ENCODE results near the gene RRP1B.

DNA sequence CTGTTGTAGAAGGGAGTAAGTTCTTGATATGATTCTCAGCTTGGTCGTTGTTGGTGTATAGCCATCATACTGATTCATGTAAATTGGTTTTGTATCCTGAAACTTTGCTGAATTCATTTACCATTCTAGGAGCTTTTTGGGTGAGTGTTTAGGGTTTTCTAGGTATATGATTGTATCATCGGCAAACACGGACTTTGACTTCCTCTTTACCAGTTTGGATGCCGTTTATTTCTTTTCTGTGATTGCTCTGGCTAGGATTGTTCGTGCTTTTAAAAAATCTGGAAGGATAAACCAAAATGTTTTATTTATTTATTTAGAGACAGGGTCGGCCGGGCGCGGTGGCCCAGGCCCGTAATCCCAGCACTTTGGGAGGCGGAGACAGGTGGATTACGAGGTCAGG, 20.6 kb downstream of the RRP1B start:
- no peak for TF ChIP-seq CTCF (IDR thresholded peaks at IDR 0.05)
- no peak for TF ChIP-seq POLR2AphosphoS5 (IDR thresholded peaks at IDR 0.05; ENCODE audit: low read depth, low read length)
- TF ChIP-seq, protein P1, sequence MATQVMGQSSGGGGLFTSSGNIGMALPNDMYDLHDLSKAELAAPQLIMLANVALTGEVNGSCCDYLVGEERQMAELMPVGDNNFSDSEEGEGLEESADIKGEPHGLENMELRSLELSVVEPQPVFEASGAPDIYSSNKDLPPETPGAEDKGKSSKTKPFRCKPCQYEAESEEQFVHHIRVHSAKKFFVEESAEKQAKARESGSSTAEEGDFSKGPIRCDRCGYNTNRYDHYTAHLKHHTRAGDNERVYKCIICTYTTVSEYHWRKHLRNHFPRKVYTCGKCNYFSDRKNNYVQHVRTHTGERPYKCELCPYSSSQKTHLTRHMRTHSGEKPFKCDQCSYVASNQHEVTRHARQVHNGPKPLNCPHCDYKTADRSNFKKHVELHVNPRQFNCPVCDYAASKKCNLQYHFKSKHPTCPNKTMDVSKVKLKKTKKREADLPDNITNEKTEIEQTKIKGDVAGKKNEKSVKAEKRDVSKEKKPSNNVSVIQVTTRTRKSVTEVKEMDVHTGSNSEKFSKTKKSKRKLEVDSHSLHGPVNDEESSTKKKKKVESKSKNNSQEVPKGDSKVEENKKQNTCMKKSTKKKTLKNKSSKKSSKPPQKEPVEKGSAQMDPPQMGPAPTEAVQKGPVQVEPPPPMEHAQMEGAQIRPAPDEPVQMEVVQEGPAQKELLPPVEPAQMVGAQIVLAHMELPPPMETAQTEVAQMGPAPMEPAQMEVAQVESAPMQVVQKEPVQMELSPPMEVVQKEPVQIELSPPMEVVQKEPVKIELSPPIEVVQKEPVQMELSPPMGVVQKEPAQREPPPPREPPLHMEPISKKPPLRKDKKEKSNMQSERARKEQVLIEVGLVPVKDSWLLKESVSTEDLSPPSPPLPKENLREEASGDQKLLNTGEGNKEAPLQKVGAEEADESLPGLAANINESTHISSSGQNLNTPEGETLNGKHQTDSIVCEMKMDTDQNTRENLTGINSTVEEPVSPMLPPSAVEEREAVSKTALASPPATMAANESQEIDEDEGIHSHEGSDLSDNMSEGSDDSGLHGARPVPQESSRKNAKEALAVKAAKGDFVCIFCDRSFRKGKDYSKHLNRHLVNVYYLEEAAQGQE (IDR thresholded peaks at IDR 0.05; ENCODE audit: insufficient read depth in 1 of 2, low read depth in 2 of 2, low read length in 1 of 2), result no peak
- no peak for TF ChIP-seq TCF7L2 (IDR thresholded peaks at IDR 0.05; ENCODE audit: low read depth, low read length)

Data from Panc1 (cell line).